Raji (cell line): Measurements from ENCODE around the gene CAPN12.

ENCODE experiments used
- POLR2A ChIP-seq: IDR thresholded peaks from 2 replicates; pipeline ENCODE4 v1.6.1; 2011; ENCODE audit warnings: low read depth, low read length, control low read depth; ENCODE audit not compliant: insufficient read depth

The CAPN12 gene, protein sequence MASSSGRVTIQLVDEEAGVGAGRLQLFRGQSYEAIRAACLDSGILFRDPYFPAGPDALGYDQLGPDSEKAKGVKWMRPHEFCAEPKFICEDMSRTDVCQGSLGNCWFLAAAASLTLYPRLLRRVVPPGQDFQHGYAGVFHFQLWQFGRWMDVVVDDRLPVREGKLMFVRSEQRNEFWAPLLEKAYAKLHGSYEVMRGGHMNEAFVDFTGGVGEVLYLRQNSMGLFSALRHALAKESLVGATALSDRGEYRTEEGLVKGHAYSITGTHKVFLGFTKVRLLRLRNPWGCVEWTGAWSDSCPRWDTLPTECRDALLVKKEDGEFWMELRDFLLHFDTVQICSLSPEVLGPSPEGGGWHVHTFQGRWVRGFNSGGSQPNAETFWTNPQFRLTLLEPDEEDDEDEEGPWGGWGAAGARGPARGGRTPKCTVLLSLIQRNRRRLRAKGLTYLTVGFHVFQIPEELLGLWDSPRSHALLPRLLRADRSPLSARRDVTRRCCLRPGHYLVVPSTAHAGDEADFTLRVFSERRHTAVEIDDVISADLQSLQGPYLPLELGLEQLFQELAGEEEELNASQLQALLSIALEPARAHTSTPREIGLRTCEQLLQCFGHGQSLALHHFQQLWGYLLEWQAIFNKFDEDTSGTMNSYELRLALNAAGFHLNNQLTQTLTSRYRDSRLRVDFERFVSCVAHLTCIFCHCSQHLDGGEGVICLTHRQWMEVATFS

DNA sequence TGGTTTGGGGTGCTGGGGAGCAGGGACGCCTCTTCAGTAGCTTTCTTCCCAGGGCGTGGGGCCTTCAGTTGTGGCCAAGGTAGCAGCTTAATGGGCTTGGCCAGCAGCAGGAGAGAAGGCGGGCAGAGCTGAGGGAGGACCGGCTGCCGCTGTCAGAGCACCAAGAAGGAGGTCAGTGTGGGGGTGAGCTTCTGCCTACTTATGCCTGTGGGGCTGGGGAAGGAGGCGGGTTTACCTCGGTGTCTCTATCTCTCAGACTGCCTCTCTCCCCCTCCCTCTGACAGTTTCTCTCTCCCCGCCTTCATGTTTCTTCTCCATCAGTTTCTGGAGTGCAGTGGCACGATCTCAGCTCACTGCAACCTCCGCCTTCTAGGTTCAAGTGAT is at the start of gene CAPN12:
Gene CAPN12, minus strand, starts transcription at position 177 of the 384 bp plus-strand sequence. CDS start 309 bp downstream, outside the sequence.
- TF ChIP-seq POLR2A, result no peak

DNA sequence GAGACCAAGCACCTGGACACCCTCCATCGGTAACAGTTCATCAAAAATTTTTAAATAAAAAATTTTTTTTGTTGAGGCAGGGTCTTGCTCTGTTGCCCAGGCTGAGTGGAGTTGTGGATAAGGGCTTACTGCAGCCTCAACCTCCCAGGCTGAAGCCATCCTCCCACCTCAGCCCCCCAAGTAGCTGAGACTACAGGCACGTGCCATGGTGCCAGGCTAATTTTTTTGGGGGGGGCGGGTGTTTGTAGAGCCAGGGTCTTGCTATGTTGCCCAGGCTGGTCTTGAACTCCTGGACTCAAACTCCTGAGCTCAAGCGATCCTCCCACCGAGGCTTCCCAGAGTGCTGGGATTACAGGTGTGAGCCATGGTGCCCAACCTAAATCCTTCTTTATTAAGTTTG is 49.4 kb upstream of the CAPN12 start:
- TF ChIP-seq POLR2A, result no peak

DNA sequence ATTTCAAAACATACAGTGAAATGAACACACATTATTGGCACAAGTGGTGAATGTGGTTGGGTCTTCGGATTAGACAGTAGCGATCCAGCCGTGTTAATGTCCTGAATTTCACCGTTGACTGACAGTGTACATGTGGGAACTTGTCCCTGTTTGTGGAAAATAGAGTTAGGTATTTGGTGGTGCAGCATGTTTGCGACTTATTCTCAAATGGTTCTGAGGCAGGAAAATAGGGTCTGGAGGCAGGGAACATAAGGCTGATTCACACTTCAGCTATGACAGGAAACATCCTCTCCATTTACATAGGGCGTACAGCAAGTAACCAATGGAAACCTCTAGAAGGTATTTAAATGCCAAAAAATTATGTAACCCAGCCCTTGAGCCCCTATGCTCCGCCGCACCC is 48.9 kb upstream of the CAPN12 start:
- no peak for TF ChIP-seq POLR2A

DNA sequence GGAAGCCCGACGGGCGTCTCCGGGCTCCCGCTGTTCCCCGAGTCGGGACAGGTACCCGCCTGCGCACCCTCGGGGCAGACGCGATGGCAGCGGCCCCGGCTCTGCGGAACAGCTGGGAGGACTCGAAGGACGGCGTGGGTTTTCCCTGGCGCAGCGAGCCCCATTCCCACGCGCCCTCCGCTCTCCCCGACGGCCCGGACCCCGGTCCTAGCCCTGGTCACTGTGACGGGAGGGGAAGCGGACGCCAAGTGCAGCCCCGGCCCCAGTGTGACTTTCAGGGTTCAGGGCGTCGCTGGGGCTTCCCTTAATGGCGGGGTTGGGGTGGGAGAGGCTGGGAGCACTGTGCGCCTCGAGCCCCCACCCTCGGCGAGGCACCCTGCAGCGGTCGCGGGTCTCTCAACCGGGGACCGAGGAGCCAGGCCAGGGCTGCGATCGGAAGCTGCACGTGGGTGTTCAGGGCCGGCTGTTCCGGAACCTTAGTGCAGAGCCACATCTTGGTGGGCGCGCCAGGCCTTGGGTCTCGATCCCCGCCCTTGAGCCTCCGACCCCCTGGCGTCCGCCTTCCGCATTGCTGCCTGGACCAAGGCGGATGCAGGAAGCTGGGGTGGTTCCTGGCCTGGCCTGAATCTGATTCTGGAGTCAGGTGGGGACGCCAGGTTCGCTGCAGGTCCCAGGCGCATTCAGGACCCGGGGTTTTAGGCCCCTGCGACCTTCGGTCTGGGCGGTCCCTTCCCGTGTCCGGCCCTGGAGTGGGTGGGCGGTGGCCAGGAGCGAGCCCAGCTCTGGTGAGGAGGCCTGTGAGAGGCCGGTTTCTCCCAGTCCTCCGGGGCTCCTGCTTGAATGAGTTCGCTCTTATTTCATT is 48.2 kb upstream of the CAPN12 start:
- no peak for TF ChIP-seq POLR2A

DNA sequence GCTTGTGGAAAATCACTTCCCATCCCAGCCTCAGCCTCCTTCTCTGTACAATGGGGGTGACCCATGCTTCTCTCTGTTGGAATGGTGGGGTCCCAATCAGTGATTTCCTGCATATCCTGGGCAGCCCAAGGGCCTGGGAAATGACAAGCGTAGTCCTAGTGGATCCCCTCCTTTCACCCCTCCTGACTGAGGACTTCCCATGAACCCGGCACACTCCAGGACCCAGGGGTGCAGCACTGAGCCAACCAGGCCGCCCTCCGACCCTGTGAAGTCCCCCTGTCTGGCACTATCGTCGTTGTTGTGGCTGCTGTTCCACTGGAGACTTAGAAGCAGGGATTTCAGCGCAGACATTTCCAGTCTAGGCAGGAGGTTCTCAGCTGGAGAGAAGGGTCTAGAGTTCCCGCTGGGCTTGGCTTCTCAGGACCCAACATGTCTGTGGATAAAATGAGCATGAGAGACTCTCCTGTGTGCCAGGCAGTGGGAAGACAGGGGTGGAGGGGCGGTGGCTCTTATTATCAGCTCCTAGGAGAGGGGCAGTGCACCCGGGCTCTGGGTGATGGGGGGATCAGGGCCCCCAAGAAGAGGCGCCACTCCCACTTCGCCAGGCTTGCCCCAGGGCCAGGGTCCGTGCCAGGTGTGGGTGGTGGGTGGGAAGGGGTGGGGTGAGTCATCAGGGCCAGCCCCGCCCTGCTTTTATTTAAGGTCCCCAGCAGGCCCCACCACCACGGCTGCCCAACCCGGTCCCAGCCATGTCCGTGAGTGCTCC is 44.4 kb upstream of the CAPN12 start, which contains the start of gene LGALS7B:
Gene LGALS7B, plus strand, starts transcription at position 723 of the 766 bp plus-strand sequence. Its CDS starts 27 bp downstream, at position 750.
- TF ChIP-seq POLR2A, result no peak

DNA sequence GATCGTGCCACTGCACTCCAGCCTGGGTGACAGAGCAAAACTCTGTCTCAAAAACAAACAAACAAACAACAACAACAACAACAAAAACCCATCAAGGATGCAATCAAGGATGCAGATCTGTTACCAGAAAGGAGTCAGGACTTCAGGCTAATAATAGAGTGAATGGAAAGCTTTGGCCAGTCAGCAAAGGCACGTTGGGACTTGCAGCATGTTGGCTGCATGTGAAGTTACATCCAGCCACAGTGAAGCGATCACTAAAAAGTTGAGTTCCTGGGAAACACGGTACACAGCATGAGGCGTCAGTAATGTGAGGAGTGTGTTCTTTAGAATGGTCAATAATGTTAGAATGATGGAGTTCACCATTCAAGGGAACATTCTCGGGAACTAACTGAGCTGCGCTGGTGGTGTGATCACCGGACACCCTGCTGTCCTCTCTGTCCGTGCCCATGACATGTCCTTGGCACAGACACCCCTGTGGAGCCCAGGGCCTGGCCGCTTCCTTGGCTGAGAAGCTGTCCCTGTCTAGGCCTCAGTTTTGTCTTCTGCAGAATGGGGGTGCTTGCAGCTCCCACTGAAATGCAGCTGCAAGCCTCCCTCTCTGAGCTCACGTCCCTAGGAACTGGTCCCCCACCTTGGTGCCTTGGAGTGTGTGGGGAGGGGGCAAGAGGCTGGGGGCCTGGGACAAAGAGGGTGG is 42.4 kb upstream of the CAPN12 start:
- TF ChIP-seq POLR2A, result no peak

DNA sequence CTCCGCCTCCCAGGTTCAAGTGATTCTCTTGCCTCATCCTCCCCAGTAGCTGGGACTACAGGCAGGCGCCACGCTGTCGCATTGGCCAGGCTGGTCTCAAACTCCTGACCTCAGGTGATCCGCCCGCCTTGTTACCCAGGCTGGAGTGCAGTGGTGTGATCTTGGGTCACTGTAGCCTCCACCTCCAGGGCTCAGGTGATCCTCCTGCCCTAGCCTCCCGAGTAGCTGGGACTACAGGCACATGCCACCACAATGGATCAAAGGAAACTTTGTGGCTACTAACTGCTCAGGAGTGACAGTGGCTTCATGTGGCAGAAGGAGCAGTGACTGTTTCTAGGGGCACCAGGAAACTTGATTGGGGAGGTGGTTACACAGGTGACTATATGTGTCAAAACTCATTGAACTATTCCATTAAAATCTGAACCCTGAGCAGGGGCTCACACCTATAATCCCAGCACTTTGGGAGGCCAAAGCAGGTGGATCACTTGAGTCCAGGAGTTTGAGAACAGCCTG is 41.0 kb upstream of the CAPN12 start:
- TF ChIP-seq POLR2A, result no peak

DNA sequence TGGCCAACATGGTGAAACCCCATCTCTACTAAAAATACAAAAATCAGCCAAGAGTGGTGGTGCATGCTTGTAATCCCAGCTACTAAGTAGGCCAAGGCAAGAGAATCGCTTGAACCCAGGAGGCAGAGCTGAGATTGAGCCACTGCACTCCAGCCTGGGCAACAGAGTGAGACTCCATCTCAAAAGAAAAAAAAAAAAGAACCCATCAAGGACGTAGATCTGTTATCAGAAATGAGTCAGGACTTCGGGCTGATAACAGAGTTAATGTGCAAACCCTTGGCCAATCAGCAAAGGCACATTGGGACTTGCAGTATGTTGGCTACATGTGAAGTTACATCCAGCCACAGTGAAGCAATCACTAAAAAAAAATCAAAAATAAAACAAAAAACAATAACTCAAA is 40.0 kb upstream of the CAPN12 start:
- TF ChIP-seq POLR2A, result no peak

DNA sequence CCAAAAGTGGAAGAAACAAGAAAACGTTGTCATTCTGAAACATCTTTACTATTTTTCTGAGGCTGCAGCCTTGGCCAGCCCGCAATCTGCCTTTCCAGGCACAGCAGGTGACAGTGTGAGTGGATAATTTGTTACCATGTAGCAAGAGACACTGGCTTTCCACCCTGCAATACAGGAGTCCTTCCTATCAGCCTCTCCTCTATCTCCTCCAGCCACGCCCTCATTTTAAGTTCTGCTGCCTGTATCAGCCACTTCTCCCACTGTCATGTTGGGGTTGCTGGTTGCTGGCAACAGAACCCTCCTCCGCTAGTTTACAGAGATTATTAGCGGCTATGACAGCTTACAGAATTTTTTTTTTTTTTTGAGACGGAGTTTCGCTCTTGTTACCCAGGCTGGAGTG is 36.8 kb upstream of the CAPN12 start:
- TF ChIP-seq POLR2A, result no peak

DNA sequence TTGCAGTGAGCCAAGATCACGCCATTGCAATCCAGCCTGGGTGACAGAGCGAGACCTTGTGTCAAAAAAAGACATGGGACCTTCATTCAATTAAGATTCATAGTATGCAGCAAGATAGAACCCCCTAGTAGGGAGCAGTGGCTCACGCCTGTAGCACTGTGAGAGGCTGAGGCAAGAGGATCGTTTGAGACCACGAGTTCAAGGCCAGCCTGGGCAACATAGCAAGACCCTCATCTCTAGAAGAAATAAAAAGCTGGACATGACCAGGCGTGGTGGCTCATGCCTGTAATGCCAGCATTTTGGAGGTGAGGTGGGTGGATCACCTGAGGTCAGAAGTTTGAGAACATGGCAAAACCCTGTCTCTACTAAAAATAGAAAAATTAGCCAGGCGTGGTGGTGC is 36.2 kb upstream of the CAPN12 start:
- TF ChIP-seq POLR2A, result no peak

DNA sequence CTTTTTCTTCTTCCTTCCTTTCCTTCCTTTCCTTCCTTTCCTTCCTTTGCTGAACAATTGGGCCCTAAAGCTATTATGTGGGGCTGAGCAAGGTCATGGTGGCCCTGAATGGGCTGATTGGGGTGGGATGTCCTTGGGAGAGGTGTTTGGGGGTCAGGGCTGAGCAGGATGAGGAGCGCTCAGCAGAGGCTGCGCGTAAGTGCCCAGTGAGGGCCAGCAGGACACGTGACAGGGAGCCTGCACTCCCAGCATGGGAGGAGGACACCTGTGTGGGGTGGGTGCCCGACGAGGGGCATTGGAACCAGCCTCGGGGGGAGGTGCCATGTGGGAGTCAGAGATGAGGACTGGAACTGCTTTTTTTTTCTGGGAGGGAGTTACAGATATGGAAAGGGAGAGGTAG is 34.5 kb upstream of the CAPN12 start:
- TF ChIP-seq POLR2A, result no peak

DNA sequence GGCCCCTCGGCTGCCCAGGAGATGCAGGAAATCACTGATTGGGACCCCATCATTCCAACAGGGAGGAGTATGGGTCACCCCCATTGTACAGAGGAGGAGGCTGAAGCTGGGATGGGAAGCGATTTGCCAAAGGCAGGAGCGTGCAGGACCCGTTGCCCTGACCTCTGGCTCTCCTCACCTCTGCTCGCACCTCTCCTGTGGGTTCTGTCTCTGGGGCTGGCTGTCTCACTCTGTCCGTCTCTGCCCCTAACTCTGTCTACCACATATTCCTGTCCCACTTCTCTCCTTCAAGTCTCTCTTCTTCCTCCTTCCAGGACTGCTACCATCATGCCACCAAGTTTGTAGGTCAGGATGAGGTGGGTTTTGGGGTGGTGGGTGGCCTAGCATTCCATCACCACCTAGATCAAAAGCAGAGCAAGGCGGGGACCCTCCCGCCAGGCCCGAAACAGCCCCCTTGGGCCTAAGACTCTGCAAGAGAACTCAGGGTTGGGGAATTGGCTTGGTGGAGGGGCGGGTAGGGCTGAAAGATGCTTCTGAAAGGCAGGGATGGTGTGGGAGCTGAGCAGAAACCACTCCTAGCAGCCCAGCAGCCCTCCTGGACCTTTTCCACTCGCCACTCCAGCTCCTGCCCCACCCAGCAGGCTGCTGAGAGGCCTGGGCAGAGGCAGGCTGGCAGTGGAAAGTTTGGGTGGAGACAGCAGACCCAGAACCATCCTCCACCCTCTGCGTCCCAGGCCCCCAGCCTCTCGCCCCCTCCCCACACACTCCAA is 30.1 kb upstream of the CAPN12 start:
- no peak for TF ChIP-seq POLR2A
